ENCODE results near the gene RAD51B.

The RAD51B gene

GRCh38 chr14:68775614-68776126 is 956.1 kb downstream of the RAD51B start:
- no peak for DNase-seq

DNA sequence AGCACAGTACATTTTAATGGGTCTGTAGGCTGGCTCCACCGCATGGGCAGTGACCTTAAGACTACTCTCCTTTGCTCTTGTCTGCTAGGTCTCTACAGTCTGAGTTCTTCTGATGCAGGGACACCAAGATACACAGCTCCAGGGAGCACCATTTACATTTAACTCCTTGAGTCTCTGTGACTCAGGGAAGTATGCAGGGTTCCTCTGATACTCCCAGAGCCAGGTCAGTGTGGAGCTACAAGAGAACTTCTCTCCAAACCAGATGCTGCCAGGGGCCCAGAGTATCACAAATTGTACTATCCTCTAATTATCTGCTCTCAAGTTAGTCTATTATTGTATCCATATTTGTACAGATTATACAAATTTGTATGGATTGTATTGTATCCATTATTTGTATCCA is 958.1 kb downstream of the RAD51B start:
- no peak for DNase-seq

Measured in stimulated activated CD4-positive, alpha-beta T cell treated with anti-CD3 and anti-CD28 coated beads, Interleukin-1b, Interleukin-23, amount 100 ng/mL, for 48 hours (primary cell).